GM15510 (cell line): ENCODE results near the gene MED15.

ENCODE experiments used
- POLR2A ChIP-seq: IDR thresholded peaks from 3 replicates; pipeline ENCODE4 v1.6.1; 2011; ENCODE audit warnings: borderline replicate concordance; ENCODE audit not compliant: insufficient read length; ENCODE audit errors: extremely low read depth

The MED15 gene

GRCh38 chr22:20622650-20623339, 115.4 kb downstream of the MED15 start:
- TF ChIP-seq POLR2A: no peak

GRCh38 chr22:20624161-20624616, 116.8 kb downstream of the MED15 start:
- TF ChIP-seq POLR2A: no peak

DNA sequence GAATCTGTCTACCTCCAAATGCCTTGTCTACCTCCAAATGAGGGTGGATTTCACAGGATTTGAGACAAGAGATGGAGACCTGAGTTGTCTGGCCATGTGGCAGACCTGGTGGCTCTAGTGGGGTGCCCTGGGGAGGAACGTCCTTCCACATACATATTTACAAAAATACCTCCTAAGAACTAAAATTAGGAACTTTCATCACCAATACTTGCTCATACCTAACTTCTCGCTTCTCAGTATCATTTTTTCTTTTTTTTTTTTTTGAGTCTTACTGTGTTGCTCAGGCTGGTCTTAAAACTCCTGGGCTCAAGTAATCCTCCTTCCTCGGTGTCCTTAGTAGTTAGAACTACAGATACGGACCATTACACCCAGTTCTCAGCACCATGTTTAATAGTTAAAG, 117.9 kb downstream of the MED15 start:
- no peak for TF ChIP-seq POLR2A

DNA sequence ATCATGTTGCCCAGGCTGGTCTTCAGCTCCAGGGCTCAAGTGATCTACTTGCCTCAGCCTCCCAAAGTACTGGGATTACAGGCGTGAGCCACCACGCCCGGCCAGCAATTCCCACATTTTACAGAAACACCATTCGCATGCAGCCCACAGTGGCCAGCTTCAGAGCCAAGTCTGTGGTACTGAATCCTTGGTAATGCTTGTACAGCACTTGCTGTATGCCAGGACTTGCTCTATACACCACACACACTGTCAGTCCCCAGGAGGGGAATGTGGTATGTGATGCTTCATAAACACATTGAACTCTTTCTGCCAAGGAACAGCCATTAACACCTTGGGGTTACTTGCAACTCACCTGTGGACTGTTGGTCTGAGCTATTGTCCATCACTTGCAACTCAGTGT, 119.4 kb downstream of the MED15 start:
- no peak for TF ChIP-seq POLR2A

DNA sequence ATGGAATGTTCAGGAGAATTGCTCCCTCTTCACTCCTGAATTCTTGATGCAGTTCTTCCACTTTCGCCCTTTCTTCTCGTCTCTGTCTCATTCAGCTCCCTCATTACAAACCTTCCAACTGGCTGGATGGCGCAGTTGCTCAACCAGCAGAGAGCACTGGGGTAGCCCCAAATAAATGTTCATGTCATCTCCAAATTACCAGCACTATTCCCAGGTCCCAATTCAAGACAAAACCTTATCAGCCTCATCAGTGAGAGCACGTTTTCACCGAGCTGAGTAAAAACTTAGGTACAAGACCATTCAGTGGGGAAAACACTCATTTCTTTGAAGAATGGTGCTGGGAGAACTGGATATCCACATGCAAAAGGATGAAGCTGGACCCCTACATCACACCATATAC, 120.0 kb downstream of the MED15 start:
- TF ChIP-seq POLR2A: no peak

DNA sequence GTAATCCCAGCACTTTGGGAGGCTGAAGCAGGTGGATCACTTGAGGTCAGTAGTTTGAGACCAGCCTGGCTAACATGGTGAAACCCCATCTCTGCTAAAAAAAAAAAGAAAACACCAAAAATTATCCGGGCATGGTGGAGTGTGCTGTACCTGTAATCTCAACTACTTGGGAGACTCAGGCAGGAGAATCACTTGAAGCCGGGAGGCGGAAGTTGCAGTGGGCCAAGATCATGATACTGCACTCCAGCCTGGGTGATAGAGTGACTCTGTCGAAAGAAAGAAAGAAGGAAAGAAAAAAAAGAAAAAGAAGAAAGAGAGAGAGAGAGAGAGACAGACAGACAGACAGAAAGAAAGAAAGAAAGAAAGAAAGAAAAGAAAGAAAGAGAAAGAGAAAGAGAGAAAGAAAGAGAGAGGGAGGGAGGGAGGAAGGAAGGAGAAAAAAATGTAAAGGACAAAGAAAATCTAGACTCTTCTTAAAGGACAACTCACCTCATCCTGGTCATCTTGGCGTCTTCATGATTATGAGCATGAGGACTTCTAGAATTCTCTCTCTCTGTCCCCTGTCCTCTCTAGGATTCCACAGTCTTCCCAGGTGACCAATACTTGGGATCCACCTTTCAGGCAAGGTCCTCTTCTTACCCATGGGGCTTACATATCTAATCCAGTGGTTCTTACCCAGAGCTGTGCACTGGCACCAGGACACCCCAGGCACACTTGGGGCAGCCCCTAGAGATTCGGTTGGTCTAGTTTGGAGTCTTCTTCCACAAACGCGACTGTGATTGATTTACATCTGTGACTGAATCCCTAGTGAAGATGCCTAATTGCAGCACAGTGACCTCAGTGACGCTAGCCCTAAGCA, 120.9 kb downstream of the MED15 start:
- no peak for TF ChIP-seq POLR2A

GRCh38 chr22:20629401-20629800, 122.0 kb downstream of the MED15 start:
- no peak for TF ChIP-seq POLR2A

DNA sequence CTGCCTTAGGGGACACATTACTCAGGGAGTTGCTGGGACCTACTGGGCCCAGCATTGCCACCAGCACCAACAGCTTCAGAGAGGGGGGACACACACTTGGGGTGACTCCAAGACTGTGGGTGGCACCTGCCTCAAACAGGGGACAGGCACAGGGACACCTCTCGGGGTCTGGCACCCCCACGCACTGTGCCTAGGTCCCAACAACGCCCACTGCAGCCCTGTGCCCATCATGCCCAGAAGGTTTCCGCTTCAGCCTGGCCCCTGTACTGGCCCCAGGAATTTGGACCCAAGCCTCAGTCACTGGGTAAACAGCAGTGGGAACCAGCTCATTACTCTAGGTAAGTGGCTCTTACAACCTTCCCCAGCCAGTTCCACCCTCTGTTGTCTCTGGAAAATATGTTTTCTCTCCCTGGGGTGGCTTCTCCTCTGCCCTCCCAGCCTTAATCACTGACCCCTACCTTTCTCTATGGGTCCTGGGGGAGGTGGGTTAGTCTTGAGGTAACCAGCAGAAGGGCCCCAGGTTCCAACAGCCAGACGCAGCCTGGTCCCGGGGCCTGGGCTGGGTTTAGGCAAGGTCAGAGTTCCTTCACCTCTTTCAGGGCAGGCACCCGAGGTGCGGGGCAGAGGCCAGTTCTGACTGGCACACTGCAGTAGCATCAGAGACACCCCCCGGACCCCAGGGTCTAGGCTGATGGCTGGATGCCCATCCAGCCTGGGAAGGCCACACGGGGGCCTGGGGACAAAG, 123.6 kb downstream of the MED15 start:
- TF ChIP-seq POLR2A: no peak

GRCh38 chr22:20632082-20632481, 124.7 kb downstream of the MED15 start:
- no peak for TF ChIP-seq POLR2A

DNA sequence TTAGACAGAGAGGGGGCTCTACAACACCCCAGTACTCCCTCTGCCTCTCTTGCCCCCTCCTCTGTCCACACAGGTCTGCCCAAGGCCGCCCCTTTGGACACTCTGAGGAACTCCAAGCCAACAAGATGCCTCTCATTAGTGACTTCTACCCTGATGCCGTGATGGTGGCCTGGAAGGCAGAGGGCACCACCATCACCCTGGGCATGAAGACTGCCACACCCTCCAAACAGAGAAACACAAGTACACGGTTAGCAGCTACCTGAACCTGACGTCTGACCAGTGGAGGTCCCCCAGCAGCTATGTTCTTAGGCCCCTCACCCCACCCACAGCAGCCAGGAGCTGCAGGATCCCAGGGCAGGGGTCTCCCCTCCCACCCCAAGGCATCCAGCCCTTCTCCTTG, 125.1 kb downstream of the MED15 start:
- no peak for TF ChIP-seq POLR2A

GRCh38 chr22:20634560-20635226, 127.3 kb downstream of the MED15 start:
- TF ChIP-seq POLR2A: no peak

- no peak for TF ChIP-seq POLR2A
These were observed 127.8 kb downstream of the MED15 start for GRCh38 chr22:20635227-20635591.

DNA sequence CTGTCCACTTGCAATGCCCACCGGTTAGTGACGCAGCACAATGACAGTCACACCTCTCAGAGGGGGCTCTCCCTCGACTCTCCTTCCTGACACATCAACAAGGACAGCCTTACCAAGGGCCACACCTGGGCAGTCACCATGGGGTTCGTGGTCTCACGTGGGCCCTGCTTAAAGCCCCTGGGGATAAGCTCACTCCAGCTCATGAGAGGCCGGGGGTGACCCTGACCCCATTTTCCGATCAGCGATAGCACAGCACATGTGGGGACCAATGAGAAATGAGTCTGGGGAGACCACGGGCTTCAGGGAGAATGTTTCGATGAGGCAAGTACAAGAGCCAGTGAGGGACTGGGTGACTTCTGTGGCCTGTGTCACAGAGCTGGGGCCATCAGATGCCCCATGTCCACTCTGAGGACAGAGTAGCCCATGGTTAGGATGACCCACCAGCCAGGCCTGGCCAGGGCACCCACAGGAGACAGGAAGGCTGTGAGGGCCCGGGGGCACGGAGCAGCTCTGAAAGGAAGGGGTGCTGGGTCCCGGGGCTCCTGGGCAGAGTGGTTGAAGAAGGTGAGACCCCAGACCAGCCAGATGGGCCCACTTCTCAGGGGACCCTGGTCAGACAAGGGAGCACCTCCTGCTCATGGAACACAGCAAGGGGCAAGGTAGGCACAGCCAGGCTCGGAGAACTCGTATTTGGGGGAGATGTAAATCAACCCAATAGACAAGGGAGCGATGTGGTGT, 128.8 kb downstream of the MED15 start:
- no peak for TF ChIP-seq POLR2A

DNA sequence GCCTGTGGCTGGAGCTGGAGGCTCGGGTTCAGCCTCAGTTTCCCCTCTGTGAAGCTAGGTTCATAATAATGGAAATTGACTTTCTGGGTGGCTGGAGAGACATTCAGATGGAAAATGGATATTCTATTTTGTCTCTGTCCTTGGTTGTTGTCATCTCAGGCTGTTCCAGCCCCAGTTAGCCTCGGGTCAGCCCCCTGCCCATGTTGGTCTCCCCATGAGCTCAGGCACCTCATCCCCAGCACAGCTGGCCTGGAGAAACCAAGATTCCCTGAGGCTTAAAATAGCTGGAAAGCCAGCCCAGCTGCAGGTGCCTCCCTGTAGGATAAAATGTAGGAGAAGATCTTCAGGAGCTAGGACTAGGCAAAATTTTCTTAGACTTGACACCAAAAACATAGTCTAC, 129.5 kb downstream of the MED15 start:
- no peak for TF ChIP-seq POLR2A
